SU-DHL-6 (cell line): Measurements from ENCODE around the gene ARFGAP1.

ENCODE experiments used
- CTCF ChIP-seq: fragments of 200-600 bp; sonication (generic); IDR thresholded peaks from one replicate; pipeline ENCODE4 v1.5.1; 2017; ENCODE audit warnings: antibody characterized with exemption, mild to moderate bottlenecking, low read length, moderate library complexity; ENCODE audit not compliant: insufficient read depth, poor library complexity, severe bottlenecking
- EZH2phosphoT487 ChIP-seq: fragments of 200-600 bp; sonication (generic), shearing (Covaris generic); conservative IDR thresholded peaks from 2 replicates; pipeline ENCODE4 v1.6.1; 2018; ENCODE audit warnings: mild to moderate bottlenecking, antibody characterized with exemption, low read length, moderate library complexity, mixed read lengths

GRCh38 chr20:63273059-63273579, 506 bp downstream of the ARFGAP1 start:
- TF ChIP-seq CTCF (no peak), EZH2phosphoT487 (no peak)
